GM18508 (cell line): ENCODE measurements around the gene HLCS.

Source experiments
- ATAC-seq: cut with Tn5 transposase; IDR thresholded peaks from one replicate; pipeline ENCODE4 v1.9.1; 2021; ENCODE audit warnings: moderate number of reproducible peaks; ENCODE audit not compliant: insufficient read depth, unreplicated experiment

Gene HLCS

DNA sequence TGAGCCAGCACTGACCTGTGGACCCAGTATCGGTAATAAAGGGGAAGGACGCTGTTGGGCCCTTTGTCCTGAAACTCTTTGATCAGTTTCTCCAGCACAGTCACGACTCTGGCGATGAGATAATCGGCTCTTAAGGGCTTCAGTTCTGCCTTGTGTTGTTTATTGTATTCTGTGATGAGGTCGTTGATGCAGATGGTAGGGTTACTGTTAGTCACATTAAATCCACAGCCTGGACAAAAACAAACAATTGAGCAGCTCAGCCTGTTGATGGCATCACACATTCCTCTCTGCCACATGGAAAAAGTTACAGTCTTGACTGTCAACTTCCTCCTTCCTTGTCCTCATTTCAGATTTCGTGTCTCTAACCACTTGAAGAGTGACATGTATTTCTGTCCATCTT lies 209.9 kb downstream of the HLCS start:
- no peak for ATAC-seq

DNA sequence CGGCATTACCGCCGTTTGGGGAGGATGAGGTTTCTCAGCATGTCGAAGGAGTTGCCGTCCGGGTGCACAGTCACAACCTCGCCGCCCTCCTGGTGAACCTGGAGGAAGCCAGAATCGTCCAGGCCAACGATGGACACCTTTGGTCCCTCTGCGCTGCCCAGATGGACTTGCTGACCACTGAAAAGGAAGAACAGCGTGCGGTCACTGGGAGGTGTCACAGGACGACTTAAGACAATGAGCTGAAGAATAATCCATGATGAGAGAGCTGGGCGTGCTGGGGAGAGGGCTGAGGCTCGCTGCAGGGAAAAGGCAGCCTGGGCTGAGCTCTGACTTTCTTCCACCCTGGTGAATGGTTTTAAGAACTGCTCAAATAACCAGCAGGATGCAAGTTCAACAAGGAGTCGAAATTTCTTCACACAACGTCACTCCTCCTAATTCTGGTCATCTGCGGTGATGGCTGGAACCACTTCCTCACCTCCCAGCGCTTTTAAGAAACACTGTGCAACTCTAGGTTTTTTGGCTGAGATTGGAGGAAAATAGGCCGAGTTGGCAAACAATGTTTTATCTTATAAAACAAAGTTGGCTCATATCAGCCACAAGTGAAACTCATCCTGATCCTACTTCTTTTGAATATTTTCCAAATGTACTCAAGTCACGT lies 212.1 kb downstream of the HLCS start:
- ATAC-seq: no peak

DNA sequence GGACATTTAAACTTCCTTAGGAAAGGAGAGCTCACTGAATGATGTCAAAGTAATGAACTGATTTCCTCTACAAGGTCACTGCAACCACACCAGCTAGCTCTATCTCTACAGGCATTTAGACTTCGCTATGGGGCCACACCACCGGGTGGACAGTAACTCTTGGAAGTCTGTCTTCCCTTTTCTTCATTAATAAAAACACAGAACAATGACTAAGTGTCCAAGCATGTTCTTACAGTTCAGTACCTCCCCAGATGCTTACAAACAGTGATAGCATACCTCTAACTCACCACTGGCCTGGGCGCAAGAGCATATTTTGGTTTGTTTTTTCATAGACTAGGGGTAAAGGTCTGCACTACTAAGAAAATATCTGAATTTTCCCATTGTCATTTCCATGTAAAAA lies 212.9 kb downstream of the HLCS start:
- no peak for ATAC-seq

DNA sequence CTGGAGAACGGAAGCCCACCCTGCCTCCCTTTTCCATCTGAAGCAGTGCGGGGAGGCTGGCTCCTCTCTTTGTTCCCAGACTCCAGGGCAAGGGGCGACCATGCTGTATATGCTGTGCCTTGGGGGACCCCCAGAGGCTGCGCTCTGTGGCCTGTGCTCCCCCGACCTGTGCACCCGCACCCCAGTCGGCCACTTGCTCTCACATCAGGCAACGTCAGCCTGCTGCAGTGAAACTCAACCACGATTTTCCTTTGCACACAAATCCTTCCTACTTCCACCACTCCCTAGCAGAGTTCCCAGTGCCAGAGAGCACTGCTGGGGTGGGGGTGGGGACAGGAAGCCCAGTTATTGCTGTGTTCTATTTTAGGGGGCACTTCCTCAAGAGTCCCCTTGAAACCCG lies 215.1 kb downstream of the HLCS start:
- ATAC-seq: no peak

DNA sequence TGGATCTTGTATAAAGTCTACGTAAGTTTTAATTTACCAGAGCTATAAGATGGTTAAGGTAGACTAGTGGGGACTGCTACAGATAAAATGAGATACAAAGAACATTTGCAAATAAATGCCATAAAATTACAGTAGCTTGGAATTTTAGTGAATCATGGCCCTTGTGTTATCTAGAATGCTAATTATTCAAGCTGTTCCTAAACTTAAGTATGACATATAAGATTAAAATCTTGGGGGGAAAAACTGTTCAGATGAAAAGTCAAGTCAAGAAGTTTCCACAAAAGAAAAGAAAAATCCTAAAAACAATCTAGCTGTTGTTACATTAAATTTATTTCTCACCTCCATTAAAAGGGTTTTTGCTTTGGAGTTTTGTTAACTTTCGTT lies 215.9 kb downstream of the HLCS start:
- ATAC-seq: no peak

DNA sequence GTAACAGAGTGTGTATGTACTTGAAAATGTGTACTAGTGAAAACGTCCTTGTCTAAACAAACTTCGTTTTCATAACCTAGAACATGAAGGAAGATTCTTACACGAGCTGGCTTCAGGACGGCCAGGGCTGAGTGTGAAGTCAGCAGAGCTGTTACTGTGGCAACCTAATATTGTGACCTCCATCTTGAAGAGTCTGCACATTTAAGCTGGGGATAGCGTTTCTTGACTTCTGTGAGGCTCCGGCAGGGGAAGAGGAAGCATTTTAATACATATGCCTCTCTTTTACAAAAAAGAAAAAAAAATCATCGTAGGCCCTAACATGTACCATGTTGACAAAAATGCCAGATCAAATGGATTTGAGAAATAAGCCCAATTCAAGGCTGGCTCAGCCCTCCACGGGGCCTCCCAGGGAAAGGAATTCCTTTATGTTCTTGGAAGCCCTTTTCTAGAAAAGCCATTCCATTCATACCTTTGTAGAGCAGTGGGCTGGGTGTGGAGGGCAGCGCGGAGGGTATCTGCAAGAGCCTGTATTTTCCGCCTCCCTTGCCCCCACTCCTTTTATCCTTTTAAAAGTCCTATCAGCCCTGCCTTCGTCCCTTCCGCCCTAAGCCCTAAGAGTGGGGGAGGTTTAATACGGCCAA lies 216.4 kb downstream of the HLCS start:
- ATAC-seq: no peak

DNA sequence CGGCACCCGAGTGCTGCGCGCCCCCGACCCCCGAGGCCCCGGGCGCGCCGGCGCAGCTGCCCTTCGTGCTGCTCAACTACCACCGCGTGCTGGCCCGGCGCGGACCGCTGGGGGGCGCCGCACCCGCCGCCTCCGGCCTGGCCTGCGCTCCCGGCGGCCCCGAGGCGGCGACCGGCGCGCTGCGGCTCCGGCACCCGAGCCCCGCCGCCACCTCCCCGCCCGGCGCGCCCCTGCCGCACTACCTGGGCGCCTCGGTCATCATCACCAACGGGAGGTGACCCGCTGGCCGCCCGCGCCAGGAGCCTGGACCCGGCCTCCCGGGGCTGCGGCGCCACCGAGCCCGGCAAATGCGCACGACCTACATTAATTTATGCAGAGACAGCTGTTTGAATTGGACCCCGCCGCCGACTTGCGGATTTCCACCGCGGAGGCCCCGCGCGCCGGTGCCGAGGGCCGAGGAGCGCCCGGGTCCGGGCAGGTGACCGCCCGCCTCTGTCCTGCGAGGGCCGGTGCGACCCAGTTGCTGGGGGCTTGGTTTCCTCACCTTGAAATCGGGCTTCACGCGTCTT lies 218.6 kb downstream of the HLCS start:
- ATAC-seq: no peak

DNA sequence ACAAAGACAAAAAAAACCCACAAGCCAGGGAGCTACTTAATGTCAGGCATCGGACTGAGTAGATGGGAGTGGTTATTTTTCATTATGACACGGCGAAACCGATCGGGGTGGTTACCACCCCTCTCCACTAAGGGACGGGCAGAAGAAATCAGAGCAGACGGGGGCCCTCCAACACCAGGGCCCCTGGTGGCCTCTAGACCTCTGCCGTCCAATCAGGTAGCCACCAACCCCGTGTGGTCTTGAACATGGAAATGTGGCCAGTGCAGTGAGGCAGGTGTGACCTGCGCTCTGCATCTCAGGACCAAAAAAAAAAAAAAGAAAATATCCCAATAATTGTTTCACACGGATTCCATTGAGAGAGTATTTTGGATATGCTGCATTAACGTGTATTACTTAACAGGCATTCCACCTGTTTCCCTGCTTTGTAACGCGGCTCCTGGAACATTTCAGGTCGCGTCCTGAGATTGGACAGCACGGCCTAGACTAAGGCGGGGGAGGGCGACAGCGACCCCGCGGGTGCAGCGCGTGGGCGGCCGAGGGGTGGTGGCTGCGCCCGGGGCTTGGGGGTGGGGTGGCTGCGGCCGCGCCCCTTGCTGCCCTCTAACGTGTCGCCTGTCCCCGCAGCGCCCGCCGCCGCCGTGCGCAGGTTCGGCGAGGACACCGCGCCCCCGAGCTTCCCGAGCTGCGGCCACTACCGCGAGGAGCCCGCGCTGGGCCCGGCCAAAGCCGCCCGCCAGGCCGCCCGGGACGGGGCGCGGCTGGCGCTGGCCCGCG lies 219.2 kb downstream of the HLCS start:
- ATAC-seq: no peak

DNA sequence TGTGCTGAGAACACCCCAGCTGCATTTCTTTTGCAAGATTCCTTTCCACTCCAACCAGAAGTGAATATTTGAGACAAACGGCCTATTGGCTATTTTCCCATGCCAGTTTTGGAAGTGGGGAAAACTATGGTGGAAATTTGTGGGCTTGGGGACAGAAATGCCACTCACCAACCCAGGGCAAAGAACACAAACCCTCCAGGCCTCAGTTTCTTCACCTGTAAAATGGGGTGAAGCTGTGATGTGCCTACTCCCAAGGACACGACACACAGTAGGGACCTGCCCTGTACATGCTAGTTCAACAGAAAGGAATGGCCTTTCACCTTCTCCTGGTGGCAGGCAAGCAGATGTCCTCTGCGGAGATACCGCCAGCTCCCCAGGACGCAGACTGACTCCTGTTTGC lies 221.0 kb downstream of the HLCS start:
- ATAC-seq: no peak

DNA sequence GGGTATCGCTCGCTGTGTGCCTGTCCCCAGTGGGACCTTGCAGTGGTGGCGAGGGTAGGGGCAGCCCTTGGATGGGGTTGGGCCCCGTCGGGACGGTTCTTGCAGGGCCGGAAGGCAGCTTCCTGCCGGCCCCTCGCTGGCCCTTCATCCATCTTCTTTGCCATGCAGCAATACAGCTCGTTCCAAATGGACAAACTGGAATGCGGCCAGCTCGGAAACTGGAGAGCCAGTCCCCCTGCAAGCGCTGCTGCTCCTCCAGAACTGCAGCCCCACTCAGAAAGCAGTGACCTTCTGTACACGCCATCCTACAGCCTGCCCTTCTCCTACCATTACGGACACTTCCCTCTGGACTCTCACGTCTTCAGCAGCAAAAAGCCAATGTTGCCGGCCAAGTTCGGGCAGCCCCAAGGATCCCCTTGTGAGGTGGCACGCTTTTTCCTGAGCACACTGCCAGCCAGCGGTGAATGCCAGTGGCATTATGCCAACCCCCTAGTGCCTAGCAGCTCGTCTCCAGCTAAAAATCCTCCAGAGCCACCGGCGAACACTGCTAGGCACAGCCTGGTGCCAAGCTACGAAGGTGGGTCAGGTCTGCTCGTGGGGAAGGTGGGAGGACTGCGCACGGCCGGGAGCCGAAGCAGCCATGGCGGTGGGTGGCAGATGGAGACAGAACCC lies 221.8 kb downstream of the HLCS start:
- ATAC-seq: no peak

DNA sequence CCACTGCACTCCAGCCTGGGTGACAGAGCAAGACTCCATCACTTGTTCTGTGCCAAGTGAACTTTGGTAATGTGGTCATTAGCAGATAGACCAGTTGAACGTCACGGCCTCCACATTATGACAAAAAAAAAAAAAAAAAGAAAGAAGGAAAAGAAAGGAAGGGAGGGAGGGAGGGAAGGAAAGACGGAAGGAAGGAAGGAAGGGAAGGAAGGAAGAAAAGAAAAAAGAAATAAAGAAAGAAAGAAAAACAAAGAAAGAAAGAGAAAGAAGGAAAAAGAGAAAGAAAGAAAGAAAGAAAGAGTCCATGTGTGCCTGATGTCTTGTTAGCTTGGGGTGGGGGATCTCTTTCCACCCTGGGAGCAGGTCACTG lies 222.3 kb downstream of the HLCS start:
- no peak for ATAC-seq

DNA sequence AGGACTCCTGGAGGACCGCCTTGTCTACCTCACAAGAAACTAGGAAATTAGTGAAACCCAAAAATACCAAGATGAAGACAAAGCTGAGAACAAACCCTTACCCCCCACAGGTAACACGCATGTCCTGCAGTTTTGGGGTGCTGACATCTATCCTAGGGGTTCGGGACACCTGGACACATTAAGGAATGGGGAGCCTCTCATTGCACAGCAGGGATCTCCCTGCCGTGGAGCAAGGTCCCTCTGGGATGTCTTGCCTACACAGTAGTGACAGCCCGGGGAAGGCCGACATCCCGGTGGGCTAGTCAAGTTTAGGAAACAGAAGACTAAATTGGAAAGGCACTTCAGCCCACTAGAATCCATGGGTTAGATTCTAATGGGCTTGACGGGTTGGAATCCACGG lies 223.0 kb downstream of the HLCS start:
- ATAC-seq: no peak

DNA sequence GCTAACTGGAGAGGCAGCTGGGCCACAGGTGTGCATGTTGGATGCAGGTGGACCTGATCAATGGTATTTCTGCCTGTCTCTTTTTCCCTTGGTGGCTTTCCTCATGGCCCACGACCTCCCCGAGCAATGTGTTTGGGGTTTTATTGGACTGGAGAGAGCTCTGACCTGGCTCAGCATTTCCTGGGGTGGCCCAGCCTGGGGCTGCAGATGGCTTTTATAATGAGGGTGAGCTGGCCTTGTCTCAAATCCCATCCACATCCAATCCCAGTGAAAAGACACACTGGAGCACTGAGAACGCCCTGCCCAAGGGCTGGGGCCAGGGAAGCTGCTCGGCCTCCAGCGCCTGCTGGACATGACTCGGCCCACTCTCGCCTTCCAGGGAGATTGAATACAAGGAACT lies 223.5 kb downstream of the HLCS start:
- no peak for ATAC-seq

DNA sequence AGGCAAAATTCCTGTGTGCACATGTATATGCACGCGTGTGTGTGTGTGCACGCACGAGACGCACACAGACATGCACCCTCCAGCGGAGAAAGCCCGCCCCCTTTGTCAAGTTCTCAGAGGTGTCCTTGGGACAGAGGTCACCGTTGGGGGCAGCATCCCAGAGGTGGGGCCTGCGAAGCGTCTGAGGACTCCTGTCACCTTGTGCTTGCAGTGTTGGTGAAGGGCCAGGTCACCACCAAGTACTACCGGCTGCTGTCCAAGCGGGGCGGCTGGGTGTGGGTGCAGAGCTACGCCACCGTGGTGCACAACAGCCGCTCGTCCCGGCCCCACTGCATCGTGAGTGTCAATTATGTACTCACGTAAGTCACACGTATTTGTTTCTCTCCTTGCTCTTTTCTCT lies 225.0 kb downstream of the HLCS start:
- ATAC-seq: no peak

DNA sequence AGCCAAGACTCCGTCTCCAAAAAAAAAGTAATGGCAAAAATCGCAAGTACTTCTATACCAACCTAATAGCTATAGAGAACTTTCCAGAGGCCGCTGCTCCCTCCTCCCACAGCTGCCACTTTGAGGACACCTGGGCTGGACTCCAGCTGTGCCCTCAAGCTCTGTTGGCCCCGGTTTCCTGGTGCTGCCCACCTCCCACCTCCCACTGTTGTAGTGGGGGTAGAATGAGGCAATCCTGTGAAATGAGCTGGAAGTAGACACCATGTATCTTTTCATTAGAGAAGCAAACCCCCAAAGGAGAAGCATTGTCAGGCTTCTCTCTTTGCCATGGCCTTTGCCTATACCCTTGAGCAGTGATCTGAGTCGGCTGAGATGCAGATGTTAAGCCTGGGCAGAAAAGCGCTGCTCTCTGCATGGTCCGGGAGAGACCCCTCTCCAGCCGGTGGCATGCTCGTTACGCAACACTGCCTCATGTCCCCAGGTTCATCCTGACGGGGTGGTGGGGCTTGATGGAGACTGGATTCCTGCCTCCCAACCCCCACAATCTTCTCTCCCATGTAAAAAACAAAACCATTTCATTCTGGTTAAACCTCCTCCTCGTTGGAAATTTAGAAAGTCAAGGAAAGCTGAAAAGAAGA lies 227.9 kb downstream of the HLCS start:
- ATAC-seq: no peak

DNA sequence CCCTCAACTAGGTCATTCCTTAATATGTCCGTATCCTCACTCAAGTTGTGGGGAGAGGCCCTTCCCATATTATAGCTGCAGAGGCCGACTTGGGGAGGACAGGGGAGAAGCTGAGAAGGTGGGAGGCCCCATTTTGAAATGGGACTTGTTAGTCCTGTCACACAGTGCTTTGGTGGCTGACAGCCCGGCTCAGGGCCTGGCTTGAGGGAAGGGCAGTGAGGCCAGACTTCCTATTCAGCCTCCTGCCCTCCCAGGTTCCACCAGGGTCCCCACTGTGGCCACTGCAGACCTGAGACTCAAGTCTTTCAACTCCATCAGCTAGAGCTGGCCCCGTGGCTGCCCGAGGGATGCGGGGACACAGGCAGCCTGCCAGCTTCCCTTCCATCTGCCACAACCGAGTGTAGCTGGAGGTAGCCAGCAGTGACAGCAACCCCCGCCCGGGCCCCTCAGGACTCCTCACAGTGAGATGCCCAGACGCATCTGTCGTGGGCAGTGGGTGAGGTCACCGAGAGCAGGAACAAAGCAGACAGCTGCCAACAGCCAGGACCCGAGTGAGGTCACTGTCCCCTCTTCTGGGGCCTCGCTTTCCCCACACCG lies 230.6 kb downstream of the HLCS start:
- ATAC-seq: no peak

DNA sequence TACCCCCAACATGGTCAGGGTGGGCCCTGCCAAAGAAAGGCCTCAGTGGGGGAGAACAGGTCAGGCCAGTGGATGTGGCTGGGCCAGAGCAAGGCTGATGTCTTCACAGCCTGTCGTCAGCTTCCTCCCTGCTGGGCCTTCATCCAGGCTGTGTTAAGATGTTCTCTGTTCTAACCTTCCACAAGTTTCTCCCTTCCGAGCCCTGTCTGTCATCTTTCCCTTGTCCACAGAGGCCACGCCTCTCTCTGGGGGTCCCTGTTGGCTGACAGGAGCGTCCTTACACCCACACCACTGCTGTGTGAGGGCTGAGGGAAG lies 231.3 kb downstream of the HLCS start:
- no peak for ATAC-seq

DNA sequence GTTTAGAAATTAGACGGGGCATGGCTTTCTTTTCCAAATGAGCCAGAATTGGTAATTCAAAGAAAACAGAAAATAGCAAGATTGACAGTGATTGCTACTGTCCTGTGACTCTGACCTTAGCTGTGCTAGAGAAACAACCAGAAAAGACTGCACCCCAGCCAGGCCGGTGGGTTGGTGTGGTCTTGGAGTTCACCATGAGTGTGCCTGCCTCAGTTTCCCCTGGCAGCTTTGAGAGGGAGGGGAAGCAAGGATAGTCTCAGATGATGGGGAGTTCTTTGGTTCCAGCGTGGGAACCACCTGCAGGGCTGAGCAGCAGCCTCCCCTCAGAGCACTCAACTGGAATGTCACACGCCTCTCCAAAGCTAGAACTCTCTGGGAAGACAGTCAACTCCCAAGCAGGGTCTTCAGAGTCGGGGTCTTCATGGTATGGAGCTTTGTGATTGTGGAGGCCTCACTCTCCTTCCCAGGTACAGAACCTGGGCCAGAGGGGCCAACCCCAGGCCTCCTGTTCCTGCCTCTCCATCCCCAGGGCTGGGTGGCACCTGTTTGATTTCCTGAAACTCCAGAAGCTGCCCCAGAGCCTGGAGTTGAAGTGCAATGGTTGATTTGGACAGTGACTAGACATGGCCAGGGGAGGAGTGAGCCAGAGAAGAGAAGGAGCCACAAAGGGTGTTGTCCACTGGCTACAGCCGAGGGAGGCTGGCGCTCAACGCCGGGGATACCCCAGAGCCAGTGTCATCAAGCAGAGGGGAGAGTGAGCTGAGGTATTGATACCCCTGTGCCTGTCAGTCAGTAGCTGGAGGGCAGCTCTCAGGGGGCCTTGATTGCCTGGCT lies 231.9 kb downstream of the HLCS start:
- no peak for ATAC-seq

DNA sequence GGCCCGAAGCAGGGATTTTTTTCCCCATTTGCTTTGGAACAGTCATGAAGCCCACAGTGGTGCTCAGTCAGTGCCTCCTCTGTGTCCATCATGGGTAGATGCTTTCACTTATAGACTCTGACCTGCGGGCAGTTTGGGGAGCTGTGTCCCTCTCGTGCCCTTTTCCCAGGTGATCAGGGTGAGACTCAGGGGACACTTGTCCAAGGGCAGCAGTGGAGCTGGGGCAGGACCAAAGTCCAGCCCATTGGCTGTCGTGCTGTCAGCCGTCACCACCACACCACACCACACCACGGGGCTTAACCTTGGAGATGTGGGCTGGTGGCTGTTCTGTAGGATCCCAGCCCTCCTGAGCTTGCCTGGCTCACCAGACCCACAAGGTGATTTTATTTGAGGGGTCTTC lies 232.6 kb downstream of the HLCS start:
- ATAC-seq: no peak
